MM.1S (cell line): Measurements from ENCODE around the gene GEMIN4.

Source experiments
- DNase-seq: peaks from one replicate; pipeline ENCODE4 v3.0.0-alpha.2; 2015
- H2AFZ ChIP-seq: fragments of 300-600 bp; sonication (generic); 2 replicates; pipeline ENCODE4 v1.6.0; 2016; ENCODE audit warnings: antibody characterized with exemption, low read length
- H3F3A ChIP-seq: fragments of 300-600 bp; sonication (generic); 2 replicates; pipeline ENCODE4 v1.6.1; 2016; ENCODE audit warnings: mild to moderate bottlenecking, antibody characterized with exemption, low read length, moderate library complexity, mixed read lengths; ENCODE audit not compliant: insufficient read depth
- H3K27ac ChIP-seq: fragments of 300-600 bp; sonication (generic); 2 replicates; pipeline ENCODE4 v1.5.1; 2016; ENCODE audit warnings: mild to moderate bottlenecking, low read length
- H3K27me3 ChIP-seq: fragments of 300-600 bp; sonication (generic); replicated peaks from 2 replicates; pipeline ENCODE4 v1.6.0; 2016; ENCODE audit warnings: low read length; ENCODE audit not compliant: insufficient read depth
- H3K36me3 ChIP-seq: fragments of 300-600 bp; sonication (generic); replicated peaks from 2 replicates; pipeline ENCODE4 v1.6.1; 2016; ENCODE audit warnings: mild to moderate bottlenecking, low read length, mixed read lengths; ENCODE audit not compliant: insufficient read depth
- H3K4me1 ChIP-seq: fragments of 300-600 bp; sonication (generic); 2 replicates; pipeline ENCODE4 v1.6.1; 2016; ENCODE audit warnings: low read length, mixed read lengths
- H3K4me2 ChIP-seq: fragments of 300-600 bp; sonication (generic); 2 replicates; pipeline ENCODE4 v1.6.0; 2016; ENCODE audit warnings: low read depth, low read length
- H3K4me3 ChIP-seq: fragments of 300-600 bp; sonication (generic); 2 replicates; pipeline ENCODE4 v1.5.1; 2016; ENCODE audit warnings: low read length, mixed read lengths
- H3K79me2 ChIP-seq: fragments of 300-600 bp; sonication (generic); 2 replicates; pipeline ENCODE4 v1.6.1; 2016; ENCODE audit warnings: mixed run types, low read length, mixed read lengths
- H3K9ac ChIP-seq: fragments of 300-600 bp; sonication (generic); 2 replicates; pipeline ENCODE4 v1.6.1; 2016; ENCODE audit warnings: low read length, mixed read lengths
- H3K9me2 ChIP-seq: fragments of 300-600 bp; sonication (generic); replicated peaks from 2 replicates; pipeline ENCODE4 v1.6.1; 2016; ENCODE audit warnings: mild to moderate bottlenecking, low read length, mixed read lengths; ENCODE audit not compliant: insufficient read depth
- H3K9me3 ChIP-seq: fragments of 300-600 bp; sonication (generic); replicated peaks from 2 replicates; pipeline ENCODE4 v1.6.1; 2016; ENCODE audit warnings: mild to moderate bottlenecking, low read length, mixed read lengths; ENCODE audit not compliant: insufficient read depth
- H4K20me1 ChIP-seq: fragments of 300-600 bp; sonication (generic); 2 replicates; pipeline ENCODE4 v1.6.1; 2016; ENCODE audit warnings: mild to moderate bottlenecking, low read length, moderate library complexity, mixed read lengths; ENCODE audit not compliant: insufficient read depth
- EZH2 ChIP-seq: fragments of 300-600 bp; sonication (generic); optimal IDR thresholded peaks from 2 replicates; pipeline ENCODE3; 2017; ENCODE audit warnings: low read depth, mild to moderate bottlenecking, antibody characterized with exemption, low read length, mixed read lengths
- EZH2phosphoT487 ChIP-seq: fragments of 300-600 bp; sonication (generic); IDR thresholded peaks from 2 replicates; pipeline ENCODE4 v1.6.1; 2018; ENCODE audit warnings: antibody characterized with exemption, low read length
- TF ChIP-seq, protein P1 (sequence below): fragments of 300-600 bp; sonication (generic); IDR thresholded peaks from 2 replicates; pipeline ENCODE4 v1.5.1; 2016; ENCODE audit warnings: antibody characterized with exemption, low read length, mixed read lengths

The GEMIN4 gene

DNA sequence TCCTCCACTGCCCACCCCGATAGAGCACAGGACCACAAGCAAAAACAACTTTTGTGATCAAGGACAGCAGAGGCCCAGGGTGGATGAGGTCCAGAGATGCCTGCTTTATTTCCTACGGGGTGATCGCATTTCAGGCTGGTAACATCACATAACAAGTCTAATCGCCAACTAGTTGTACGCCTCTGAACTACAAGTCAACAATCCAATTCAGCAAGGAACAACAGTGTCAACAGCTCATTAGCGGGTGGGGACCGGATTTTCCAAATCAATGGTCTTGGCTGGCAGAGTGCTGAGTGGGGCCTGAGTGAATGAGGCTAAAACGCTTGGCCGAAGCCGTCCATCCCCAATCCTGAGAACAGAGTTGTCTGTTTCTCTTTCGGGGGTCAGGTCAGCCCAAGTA lies 47.2 kb upstream of the GEMIN4 start:
- no peaks in the 10 kb centered on the region for H3K79me2 ChIP-seq
- H3K9me2 ChIP-seq: no peaks in the 10 kb centered on the region
- H3K4me1 ChIP-seq: no peaks in the 10 kb centered on the region
- H3F3A ChIP-seq: no peaks in the 10 kb centered on the region
- no peak for TF ChIP-seq EZH2phosphoT487
- H3K4me3 ChIP-seq: no peak overlapping the region
- no peaks in the 10 kb centered on the region for H3K9me3 ChIP-seq
- no peak for DNase-seq
- no peaks in the 10 kb centered on the region for H3K36me3 ChIP-seq
- no peak overlapping the region for H3K4me2 ChIP-seq
- no peak overlapping the region for H2AFZ ChIP-seq
- H4K20me1 ChIP-seq: no peaks in the 10 kb centered on the region
- no peak overlapping the region for H3K9ac ChIP-seq
- H3K27ac ChIP-seq: no peak overlapping the region
- peaks cover 72% of the 10 kb centered on the region for H3K27me3 ChIP-seq

DNA sequence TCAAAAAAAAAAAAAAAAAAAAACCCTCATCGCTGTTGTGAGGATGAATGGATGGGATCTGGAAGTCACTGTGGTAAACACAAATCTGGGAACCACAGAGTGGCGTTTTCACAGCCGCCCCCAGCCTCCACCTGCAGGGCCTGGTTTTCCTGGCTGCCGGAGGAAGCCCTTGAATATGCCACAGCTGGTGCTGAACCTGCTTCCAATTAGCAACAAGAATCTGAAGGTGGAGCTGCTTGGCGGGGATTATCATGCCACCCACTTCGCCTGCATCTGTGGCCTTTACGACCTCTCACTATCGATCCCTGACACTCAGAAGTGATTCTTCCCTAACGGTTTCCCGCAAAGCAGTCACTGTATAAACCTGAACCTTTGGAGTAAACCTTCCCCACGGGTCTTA lies 46.2 kb upstream of the GEMIN4 start:
- H3K27me3 ChIP-seq: peaks cover 62% of the 10 kb centered on the region
- H3K9ac ChIP-seq: no peak overlapping the region
- H3K27ac ChIP-seq: no peak overlapping the region
- H3K4me1 ChIP-seq: no peaks in the 10 kb centered on the region
- H3K9me2 ChIP-seq: no peaks in the 10 kb centered on the region
- H3K36me3 ChIP-seq: no peaks in the 10 kb centered on the region
- H3K9me3 ChIP-seq: no peaks in the 10 kb centered on the region
- H3K4me3 ChIP-seq: no peak overlapping the region
- no peaks in the 10 kb centered on the region for H4K20me1 ChIP-seq
- no peaks in the 10 kb centered on the region for H3F3A ChIP-seq
- no peak for TF ChIP-seq EZH2
- TF ChIP-seq EZH2phosphoT487: no peak
- TF ChIP-seq, protein P1, sequence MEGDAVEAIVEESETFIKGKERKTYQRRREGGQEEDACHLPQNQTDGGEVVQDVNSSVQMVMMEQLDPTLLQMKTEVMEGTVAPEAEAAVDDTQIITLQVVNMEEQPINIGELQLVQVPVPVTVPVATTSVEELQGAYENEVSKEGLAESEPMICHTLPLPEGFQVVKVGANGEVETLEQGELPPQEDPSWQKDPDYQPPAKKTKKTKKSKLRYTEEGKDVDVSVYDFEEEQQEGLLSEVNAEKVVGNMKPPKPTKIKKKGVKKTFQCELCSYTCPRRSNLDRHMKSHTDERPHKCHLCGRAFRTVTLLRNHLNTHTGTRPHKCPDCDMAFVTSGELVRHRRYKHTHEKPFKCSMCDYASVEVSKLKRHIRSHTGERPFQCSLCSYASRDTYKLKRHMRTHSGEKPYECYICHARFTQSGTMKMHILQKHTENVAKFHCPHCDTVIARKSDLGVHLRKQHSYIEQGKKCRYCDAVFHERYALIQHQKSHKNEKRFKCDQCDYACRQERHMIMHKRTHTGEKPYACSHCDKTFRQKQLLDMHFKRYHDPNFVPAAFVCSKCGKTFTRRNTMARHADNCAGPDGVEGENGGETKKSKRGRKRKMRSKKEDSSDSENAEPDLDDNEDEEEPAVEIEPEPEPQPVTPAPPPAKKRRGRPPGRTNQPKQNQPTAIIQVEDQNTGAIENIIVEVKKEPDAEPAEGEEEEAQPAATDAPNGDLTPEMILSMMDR: no peak
- no peak overlapping the region for H2AFZ ChIP-seq
- H3K4me2 ChIP-seq: no peak overlapping the region
- DNase-seq: no peak
- no peaks in the 10 kb centered on the region for H3K79me2 ChIP-seq

DNA sequence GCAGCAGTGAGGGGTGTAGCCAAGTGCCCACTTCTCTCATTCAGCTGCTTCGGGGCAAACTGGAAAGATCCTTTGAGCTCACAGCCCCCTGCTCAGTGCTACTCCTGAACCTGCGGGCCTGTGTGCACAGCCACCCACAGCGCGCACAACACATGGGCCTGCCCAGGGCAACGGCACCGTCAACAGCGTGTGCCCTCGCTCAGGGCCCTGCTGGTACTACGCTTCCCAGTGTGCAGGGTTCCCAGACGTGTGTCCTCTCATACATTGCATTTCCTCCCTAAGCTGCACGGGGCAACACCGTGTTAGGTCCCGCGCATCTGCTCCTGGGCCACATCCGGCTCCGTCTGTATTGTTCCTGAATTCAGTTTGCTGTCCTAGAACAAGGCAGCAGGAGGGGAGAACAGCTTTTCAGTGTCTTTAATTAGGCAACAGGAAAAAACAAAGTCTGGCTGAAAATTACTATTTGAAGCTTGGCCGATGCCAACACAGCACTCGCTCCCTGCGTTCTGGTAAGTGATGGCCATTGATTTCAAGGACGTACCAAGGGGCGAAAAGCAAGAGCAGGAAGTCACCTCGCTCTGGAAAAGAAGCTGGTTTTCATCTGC lies 45.3 kb upstream of the GEMIN4 start:
- Histone ChIP-seq H3K9ac (no peak overlapping the region), H3F3A (no peaks in the 10 kb centered on the region), H3K4me3 (no peak overlapping the region), H3K27ac (no peak overlapping the region), H3K27me3 (peaks cover 53% of the 10 kb centered on the region), H3K4me2 (no peak overlapping the region), H2AFZ (no peak overlapping the region), H3K79me2 (no peaks in the 10 kb centered on the region), H3K4me1 (no peaks in the 10 kb centered on the region), H3K9me2 (no peaks in the 10 kb centered on the region), H4K20me1 (no peaks in the 10 kb centered on the region), H3K36me3 (peaks cover 2% of the 10 kb centered on the region; the same call in 1 of the 2 replicates), H3K9me3 (no peaks in the 10 kb centered on the region)
- TF ChIP-seq EZH2 (no peak), EZH2phosphoT487 (no peak)
- TF ChIP-seq, protein P1: no peak
- DNase-seq: no peak

DNA sequence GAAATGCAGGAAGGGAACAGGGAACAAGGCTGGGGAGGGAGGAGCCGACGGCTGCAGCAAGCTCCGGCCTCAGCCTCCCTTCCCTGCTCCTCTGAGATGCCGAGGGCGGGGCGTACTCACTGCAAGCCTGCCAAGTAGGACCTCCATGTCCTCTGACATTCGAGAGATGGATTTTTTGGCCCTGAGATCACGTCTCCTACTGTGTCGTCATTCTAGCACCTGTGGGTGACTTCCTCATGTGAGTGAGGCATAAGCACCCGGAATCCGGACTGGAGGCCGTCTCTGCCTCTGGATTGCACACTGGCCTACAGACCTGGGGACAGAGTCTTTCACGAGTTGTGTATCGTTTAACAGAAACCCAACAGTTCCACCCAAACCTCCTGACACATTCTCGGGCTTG lies 44.5 kb upstream of the GEMIN4 start:
- Histone ChIP-seq H3K4me1 (no peaks in the 10 kb centered on the region), H3K4me3 (no peak overlapping the region), H4K20me1 (no peaks in the 10 kb centered on the region), H3K9ac (no peak overlapping the region), H3K79me2 (no peaks in the 10 kb centered on the region), H3K9me2 (no peaks in the 10 kb centered on the region), H2AFZ (no peak overlapping the region), H3F3A (no peaks in the 10 kb centered on the region), H3K4me2 (no peak overlapping the region), H3K36me3 (peaks cover 9% of the 10 kb centered on the region; the same call in 1 of the 2 replicates), H3K27me3 (peaks cover 46% of the 10 kb centered on the region), H3K27ac (no peak overlapping the region), H3K9me3 (no peaks in the 10 kb centered on the region)
- DNase-seq: no peak
- TF ChIP-seq EZH2: no peak
